ENCODE results near the gene AK2.
A peak's percentile ranks its signal among the peaks of the same experiment; 100 is the strongest.

The AK2 gene

DNA sequence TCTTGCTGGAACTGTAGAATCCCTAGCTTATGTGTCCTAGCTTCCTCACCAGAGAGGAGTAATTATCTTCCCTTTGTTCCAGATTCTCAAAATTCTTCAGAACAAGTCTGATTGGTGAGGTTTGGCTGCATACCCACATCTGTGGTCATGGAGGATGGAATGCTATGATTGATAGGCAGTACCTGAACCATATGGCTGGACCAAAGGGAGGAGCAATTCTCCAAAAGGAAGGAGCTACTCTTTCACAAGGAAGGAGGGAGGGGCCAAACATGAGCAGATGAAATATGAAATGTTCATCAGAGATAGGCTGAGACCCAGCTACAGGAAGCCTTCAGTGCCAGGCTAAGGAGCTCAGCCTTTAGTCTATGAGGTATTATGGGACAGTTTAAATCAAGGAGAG, 67.1 kb downstream of the AK2 start:
- DNase-seq, result peak in 1 of 2 experiments; percentile 9

DNA sequence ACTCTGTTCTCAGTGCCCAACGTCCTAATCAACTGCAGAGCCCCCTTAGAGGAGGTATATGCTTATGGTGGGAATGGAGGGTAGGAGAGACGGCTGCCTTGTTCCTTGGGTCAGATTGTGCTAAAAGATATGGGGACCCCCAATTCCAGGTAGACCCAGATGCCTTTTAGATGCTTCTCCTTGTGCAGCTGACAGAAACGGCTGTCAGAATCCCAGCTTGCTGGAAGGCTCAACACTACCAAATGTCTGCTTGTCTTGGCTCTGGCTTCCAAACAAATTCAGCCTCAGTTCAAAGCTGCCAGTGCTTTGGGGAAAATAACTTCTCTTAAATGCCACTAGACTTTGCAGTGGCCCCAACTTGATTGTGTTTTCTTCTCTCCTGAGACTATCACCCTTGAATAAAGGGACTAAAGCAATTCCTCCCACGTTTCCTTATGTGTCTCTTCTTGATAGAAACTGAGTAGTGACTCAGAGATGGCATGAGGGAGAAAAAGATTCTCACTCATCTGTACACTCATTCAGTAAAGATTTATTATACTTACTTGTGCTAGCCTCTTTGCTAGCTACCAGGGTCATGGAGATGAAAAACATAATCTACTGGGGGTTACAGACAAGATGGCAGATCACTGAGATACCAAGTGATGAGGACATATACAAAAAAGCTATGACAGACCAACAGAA, 68.7 kb downstream of the AK2 start:
- no peak for DNase-seq

DNA sequence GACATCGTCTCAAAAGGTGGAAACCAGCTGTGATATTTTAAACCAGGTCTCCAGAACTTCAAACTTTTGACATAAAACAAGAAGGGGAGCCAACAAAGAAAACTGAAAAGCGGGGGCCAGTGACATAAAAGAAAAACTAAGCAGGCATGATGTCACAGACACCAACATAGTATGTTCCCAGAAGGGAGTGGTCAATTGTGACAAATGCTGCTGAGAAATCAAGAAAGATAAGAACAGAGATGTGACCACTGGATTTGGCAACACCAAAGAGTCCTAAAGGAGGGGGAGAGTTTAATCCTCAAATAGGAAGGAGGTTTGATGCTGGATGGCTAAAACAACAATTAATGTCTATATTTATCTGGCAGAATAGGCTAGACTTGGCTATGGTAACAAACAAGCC, 69.8 kb downstream of the AK2 start:
- DNase-seq, result no peak

DNA sequence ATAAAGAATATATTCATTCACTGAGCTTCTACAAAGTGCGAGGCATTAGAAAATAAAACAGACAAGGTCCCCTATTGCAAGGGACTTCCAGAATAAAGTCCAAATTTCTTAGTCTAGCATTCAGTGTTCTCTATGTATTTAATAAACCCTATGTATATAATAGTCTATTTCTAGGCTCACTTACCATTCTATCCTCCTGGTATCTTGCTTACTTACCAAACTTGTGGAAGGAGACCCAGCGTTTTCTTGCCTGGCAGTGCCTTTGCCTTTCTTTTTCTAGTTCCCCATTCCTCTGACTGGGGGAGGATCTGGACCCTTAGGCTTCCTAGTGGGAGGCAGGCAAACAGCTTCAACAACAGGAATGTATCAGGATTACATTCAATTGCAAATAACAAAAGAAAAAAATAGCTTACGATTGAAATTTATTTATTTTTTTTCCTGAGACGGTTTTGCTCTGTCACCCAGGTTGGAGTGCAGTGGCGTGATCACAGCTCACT, 71.4 kb downstream of the AK2 start:
- DNase-seq, result no peak

DNA sequence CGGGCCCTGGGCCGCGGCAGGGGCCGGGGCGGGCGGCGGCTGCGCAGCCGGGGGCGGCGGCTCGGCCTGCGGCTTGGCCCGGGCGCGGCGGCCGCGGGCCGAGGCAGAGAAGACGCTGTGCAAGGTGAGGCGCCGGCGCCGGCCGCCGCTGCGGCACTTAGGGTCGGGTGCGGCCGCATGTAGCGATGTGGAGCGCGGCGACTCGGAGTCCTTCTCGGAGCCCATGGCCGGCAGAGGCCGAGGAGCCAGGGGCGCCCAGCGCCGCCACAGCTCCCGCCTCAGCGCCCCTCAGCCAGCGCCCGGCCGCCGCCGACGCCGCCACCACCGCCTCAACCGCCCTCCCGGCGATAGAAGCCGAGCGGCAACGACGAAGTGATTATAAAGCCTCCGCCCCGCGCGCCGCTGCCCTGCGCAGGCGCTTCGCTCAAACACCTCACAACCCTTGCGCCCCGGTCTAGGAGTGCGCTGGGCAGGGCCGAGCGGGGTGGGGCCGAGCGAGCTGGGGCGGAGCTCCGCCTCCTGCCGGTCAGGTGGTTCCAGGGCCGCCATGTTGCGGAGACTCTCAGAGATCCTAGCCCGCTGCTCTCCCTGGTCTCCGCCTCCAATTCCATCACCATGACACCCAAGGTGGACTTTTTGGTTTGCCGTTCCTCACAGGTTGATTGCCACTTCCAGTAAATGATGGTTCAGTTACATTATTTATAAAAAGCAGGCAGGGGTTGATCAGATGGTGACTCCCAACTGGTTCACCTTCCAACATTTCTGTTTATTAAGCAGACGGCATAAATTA, 72.0 kb downstream of the AK2 start, which contains the start of gene RNF19B:
TSS of gene RNF19B (minus strand) at position 349 of the 790 bp plus-strand sequence. CDS start at position 225, 124 bp downstream.
- DNase-seq, result peak; percentile 90 to 94

DNA sequence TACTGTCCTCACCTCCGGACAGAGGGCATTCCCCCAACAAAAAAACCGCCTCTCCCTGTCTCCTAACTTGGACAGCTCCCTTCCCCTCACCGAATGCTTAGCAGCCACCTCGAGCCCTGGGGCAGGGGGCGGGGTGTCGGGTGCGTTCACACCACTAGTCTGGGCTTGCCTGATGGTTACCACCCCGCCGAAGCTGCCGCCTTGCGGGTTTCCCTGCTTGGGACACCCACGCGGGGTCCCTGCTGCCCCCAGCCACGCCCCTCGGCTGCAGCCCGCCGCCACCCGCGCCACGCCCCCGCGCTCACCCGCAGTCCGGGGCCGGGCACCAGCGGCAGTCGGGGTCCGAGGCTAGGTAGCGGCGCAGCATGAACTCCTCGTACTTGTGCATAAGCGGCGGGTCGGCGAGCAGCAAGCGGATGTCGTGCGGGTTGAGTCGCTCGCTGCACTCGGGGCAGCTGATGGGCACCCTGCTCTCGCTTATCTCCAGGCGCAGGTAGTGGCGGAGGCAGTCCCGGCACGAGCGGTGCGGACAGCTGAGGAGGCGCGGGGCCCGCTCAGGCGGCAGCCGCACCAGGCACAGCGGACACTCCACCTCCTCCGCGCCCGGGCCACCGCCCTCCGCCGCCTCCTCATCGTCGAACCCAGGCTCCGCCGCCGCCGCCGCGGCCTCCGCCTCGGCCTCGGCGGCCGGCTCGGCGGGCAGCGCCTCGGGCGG, 72.8 kb downstream of the AK2 start:
- DNase-seq, result peak; percentile 5 to 34

DNA sequence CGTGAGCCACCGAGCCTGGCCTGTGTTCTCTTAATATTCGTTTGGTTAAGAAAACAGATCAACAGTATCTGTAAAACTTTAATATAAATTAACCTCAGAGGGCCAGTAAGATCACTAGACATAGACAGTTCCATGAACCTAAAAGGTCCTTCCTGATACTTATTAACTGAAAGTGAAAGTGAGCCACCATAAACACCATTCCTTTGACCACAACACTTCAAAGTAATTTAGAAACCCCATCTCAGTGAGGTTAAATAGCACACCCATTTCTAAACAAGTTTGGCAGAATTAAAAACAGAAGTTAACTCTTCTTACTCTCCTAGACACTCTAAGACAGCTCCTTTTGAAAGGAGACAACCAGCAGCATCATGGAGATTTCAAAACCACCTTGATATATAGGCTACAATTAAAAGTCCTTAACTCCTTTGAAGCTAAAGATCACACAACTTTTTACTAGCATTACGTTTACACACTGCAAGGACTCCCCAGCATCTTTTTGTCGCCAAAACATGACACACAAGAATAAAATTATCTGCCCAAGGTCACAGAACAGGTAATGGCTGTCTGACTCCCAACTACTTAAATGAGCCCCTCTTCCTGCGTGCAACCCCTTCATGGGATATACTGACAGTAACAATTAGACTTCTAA, 74.3 kb downstream of the AK2 start:
- no peak for DNase-seq

DNA sequence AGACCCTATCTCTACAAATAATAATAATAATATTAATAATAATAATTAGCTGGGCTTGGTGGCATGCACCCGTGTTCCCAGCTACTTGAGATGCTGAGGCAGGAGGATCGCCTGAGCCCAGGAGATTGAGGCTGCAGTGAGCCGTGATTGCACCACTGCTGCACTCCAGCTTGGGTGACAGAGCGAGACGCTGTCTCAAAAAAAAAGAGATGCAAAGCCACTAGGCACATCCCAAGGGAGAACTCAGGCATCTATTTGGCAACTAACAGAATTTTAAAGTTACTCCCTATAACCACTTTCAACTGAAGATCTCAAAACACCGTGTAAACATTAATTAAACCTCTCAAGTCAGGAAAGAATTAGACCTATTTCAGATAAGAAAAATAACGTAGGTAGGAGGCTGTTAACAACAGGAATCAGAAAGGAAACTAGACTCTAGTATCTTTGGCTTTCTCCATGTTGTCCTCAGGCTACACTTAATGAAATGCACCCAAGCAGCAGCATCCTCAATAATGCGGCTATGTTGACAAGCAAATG, 75.8 kb downstream of the AK2 start:
- DNase-seq, result no peak

DNA sequence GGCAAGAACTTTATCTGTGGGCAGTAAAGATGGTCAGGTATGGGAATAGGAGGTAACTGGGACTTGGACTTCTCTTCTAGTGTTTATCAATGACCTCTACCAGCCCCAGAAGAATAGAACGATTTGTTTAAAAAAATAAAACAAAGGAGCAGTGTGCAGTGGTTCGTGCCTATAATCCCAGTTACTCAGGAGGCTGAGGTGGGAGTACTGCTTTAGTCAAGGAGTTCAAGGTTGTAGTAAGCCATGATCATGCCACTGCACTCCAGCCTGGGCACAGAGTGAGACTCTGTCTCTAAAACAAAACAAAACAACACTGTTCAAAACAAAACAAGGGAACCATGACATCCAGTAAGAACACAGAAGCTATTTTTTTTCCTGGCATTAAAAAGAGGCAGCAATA, 76.3 kb downstream of the AK2 start:
- no peak for DNase-seq

DNA sequence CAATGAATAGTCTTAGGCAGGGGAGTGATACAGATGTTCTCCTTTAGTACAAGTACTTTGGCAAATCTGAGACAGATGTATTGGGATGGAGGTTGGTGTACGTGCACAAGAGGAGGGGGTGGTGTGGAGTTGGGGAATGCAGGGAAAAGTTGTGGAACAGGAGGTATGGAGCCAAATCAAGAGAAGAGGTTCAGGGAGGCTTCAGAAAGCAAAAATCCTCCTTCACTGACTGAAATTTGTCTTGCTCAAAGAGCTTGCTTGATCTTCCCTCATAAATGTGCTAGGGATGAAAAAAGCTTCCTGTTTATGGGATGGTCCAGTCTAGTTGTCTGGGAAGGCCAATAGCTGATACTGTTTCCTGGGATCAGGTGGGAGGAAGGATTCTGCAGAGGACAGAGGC, 77.9 kb downstream of the AK2 start:
- DNase-seq, result no peak
